Measurements from ENCODE around the gene DCUN1D2.

The DCUN1D2 gene

DNA sequence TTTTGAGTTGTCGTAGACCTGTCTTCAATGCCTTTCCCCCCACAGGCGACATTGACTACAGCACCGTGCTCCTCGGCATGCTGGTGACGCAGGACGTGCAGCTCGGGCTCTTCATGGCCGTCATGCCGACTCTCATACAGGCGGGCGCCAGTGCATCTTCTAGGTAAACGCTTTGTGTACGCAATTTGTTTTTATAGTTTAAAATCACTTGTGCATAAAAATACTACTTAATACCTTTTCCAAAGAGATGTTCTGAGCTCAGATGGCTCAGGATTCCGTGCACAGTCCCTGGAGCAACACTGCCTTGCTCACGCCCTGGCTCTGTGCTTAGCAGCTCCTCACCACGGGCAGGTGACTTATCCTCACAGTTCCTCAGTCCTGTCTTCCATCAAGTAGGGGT lies 30.1 kb upstream of the DCUN1D2 start:
- in situ Hi-C loops (cut with HindIII; ENCODE audit: low sequenced_read_pairs): no loop called here

DNA sequence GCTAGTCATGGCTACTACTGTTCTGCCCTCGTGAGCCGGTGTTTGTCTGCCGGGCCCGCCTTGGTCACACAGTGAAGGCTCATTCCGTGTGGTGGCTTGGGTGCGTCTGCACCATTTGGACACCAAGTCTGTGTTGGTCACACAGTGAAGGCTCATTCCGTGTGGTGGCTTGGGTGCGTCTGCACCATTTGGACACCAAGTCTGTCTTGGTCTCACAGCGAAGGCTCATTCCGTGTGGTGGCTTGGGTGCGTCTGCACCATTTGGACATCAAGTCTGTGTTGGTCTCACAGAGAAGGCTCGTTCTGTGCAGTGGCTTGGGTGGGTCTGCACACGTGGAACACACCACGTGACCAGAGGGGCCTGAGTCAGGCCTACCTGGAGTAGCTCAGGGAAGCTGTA lies 29.0 kb upstream of the DCUN1D2 start:
- in situ Hi-C loops (cut with HindIII; ENCODE audit: low sequenced_read_pairs): no loop called here

DNA sequence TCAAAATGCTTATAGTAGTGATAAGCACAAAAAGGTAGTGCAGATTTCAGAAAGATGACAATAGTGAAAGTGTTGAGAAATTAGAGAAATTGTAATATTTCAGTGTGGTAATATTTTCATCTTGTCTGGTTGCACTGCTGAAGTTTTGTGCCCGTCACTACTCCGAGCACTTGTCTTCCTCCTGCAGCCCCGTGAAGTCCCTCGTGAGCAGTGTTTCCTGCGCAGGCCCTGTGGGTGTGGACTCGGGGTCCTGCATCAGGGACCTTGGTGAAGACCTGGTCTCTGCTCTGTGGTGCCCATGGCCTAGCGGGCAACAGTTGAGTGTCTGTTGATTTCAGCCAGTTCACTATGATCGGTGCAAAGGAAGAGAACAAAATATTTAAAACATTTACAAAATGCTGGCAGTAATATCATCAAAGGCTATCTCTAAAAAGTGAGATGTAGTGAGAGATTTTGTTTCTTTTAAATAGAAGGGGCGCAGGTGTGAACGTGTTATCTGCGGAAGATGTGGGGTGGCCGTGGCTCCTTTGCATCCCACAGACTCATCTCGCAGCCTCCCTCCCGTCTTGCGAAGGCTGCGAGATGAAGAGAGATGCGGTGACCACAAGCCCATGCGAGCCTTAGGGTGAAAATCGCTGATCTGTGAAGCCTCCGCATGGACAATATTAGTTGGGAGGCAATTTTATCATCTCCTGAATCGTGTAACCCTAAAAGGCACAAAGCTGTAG lies 27.7 kb upstream of the DCUN1D2 start:
- in situ Hi-C loops (cut with HindIII; ENCODE audit: low sequenced_read_pairs): no loop called here

DNA sequence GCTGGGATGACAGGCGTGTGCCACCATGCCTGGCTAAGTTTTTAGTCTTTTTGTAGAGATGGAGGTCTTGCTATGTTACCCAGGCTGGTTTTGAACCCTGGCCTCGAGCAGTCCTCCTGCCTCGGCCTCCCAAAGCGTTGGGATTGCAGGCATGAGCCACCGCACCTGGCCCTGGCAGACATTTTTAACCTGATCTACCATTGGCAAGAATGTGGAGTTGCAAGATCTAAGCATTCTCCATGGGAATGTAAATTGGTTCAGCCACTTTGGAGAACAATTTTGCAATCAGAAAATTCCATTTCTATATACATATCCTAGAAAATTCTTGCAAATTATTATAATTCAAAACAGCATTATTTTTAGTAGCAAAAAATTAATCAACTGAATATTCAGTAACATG lies 24.3 kb upstream of the DCUN1D2 start:
- in situ Hi-C loops (cut with HindIII; ENCODE audit: low sequenced_read_pairs): no loop called here

DNA sequence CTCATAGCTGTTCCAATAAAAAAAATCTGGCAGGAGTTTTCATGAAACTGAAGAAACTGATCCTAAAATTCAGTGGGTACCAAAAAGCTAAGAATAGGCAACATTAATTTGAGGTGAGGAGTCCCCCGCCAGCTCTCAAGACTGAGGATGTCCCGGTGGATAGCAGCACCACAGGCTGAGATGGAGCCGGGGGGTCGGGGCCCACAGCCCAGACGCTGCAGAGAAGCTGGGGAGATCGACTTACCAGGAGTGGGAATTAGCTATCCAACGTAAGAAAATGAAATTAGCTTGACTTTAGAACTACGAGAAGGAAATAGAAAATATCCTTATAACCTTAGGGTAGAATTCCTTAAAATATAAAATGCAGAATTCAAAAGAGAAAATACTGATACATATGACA lies 23.2 kb upstream of the DCUN1D2 start:
- in situ Hi-C loops (cut with HindIII; ENCODE audit: low sequenced_read_pairs): no loop called here

DNA sequence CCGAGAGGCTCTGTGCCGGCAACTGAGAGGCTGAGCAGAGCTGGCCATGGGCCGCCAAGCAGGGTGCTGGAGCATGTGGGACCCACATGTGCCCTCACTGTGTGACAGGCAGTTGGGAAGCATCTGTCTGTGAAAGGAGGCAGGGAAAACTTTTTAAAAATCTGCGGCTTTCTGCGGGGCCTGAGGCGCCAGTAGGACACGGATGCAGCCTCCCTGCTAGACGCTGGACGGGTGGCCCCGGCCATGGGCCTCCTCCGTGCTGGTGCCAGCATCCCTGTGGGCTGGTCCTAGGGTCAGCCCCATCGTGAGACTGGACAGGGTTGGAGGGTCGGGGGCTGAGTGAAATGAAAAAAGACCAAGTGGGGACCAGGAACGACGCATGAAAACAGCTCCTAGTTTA lies 20.9 kb upstream of the DCUN1D2 start:
- in situ Hi-C loops (cut with HindIII; ENCODE audit: low sequenced_read_pairs): no loop called here

DNA sequence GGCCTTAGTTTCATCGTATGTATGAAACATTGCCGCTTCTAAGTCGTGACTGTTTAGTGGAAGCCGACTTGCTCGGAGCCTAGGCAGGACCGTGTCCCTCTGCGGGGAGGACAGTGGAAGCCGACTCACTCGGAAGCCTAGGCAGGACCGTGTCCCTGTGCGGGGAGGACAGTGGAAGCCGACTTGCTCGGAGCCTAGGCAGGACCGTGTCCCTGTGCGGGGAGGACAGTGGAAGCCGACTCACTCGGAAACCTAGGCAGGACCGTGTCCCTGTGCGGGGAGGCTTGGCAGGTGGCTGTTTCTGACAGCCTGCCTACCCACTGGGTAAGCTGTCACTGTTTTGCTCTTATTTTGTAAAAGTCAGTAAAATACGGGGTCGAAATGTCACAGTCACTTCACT lies 20.4 kb upstream of the DCUN1D2 start:
- in situ Hi-C loops (cut with HindIII; ENCODE audit: low sequenced_read_pairs): no loop called here

DNA sequence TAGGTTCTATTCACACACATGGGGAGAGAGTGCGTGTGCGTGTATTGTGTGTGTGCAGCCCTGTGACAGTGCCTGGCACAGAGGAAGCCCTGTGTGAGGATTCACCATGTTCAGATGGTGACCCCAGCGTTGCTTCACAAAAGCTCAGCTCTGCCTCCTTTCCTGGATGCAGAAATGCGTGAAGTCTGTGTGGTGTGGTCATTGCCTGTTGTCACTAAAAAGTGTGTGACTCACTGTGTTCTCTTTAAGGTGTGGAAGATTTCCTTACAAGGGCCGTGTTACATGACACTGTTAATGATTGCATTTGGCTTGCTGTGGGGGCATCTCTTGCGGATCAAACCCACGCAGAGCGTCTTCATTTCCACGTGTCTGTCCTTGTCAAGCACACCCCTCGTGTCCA lies 19.5 kb upstream of the DCUN1D2 start:
- in situ Hi-C loops (cut with HindIII; ENCODE audit: low sequenced_read_pairs): no loop called here

DNA sequence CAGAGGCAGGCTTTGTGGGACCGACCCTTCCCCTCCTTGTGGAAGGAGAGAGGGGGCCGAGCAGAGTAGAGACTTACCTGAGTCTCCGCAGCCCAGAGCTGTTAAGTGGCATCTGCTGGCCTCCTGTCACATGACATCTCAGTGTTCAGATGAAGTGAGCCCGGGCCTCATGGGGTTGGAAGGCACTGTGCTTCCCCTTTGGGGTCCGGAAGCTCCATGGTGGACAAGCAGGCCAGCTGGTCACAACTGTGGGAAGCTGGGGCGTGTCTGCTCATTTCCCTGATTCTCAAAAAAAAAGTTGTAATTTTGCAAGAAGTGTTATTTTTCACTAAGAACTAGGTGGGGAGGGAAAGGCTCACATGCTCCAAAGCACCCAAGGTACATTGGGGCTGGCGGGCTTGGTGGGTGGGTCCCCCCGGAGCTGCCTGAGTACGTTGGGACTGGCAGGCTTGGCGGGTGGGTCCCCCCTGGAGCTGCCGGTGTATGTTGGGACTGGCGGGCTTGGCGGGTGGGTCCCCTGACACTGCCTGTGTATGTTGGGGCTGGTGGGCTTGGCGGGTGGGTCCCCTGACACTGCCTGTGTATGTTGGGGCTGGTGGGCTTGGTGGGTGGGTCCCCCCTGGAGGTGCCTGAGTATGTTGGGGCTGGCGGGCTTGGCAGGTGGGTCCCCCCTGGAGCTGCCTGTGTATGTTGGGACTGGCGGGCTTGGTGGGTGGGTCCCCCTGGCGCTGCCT lies 18.2 kb upstream of the DCUN1D2 start:
- in situ Hi-C loops (cut with HindIII; ENCODE audit: low sequenced_read_pairs): no loop called here

DNA sequence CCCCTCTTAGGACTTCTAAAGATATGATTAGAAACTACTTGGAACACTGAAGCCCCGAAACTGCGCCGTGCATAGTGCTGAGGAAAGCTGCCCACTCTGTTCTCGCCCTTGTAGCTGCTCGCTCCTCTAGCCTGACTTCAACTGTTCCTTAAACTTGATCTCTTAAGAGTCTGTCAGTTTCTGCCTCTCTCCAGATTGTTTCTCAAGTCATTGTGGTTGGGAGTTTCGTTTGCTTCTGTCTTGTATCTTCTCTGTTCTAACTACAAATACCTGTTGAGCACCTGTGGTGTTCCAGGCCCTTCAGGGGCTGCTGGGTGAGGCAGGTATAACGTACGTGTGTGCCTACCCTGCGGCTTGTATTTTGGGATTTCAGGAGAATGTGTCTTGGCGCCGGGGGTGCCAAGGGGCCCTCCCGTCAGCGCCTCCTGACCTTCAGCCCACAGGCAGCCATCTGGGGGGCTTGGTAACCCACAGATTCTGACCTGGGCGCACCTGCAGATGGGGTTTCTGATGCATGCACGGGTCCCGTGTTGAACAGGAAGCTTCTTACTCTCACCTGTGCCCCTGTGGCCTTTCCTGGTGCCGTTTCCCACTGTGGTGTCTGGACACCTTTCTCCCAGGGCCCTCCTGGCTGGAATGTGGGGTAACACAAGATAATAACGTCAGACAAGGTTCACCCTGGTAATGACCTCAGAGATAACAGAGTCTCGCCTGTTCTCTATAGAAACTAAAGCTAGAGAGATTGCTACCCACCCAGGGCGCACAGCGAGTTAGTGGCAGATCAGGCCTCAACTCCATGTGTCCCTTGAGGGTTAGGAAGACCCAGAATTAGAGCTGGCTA lies 17.2 kb upstream of the DCUN1D2 start:
- in situ Hi-C loops (cut with HindIII; ENCODE audit: low sequenced_read_pairs): no loop called here

DNA sequence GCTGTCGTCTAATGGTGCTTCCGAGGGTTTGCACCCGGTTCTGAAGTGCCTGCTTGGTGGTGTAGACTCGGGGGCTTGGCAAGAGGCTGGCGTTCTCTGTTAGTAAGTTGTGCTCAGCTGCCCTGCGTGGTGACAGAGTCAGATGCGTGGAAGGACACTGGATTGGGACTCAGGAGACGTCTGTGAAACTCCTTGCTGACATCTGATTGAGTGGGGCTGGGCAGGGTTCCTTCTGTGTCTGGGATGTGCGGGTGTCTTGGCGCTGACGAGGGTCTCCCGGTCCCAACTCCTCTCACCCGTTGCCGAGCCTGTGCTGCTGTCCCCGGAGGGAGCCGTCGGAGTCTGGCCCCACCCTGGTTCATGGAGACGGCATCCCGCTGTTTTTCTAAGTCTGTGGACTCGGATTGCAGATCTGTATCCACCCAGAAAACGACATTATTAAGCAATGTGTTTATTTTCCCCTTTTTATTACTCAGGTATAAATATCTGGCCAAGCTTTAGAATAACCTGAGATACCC lies 16.4 kb upstream of the DCUN1D2 start:
- in situ Hi-C loops (cut with HindIII; ENCODE audit: low sequenced_read_pairs): no loop called here

DNA sequence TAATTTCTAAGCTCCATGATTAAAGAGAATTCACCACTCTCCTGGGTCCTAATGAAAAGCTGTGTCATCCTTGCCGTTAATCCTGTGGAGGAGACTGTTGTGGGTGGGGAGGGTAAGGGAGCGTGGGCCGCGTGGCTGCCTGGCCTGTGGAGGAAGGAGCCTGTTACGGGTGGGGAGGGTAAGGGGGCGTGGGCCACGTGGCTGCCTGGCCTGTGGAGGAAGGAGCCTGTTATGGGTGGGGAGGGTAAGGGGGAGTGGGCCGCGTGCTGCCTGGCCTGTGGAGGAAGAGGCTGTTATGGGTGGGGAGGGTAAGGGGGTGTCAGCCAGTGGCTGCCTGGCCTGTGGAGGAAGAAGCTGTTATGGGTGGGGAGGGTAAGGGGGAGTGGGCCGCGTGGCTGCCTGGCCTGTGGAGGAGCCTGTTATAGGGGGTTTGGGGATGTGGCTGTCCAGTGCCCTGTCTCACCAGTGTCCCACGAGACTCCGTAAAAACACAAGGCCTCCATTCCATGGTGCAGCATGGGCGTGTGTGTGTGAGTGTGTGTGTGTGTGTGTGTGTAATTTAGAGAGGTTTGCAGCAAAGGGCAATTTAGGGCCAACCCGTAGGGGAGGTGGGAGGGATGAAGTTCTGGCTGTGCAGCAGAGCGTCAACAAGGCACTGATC lies 15.6 kb upstream of the DCUN1D2 start:
- in situ Hi-C loops (cut with HindIII; ENCODE audit: low sequenced_read_pairs): no loop called here

DNA sequence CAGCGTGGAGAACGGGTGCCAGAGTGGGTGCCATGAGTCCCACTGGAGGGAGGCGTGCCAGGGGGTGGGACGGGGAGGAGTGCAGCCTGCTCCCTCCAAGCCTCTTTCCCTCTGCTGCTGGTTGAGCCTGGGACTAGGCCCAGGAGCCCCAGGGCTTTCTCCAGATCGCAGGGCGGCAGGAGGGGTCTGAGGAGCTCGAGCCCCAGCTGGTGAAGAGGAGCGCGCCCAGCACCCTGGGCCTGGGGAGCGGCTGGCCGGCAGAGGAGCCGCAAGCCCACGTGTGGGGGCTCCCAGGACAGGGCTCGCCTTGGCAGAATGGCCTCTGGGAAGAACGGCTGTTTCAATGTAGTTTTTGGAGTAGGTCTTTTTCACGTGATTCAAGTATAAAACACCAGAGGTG lies 12.2 kb upstream of the DCUN1D2 start:
- in situ Hi-C loops (cut with HindIII; ENCODE audit: low sequenced_read_pairs): no loop called here

DNA sequence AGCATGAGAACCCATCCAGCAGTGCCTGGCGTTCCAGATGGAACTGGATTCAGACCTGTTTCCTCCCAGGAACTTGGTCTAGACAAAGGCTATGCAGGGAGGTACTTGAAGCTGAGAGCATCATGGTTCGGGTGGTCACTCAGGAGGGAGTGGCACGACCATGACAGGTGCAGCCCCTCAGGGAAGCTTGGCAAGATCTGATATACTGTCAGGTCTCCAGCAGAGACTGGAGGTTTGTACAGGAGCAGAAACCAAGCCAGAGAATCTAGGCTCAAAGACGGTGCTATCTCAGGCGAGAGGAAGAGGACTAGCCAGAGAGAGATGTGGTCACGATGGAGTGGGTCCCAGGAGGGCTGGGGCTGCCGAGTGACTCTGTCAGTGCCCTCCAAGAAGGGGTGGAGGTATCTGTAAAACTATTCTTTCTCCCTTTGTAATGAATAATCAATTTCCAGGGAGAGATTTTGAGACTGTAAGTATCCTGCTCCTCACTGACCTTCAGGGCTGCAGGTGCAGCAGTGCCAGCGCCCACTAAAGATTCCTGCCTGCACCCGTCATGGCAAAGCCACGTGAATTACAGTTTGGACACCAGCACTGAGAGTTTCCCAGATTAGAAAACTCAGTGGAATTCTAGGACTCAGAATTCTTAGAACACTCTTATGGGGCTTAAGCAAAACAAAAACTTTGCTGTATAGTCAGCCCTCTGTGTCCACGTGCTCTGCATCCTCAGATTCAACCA lies 10.2 kb upstream of the DCUN1D2 start:
- in situ Hi-C loops (cut with HindIII; ENCODE audit: low sequenced_read_pairs): no loop called here

DNA sequence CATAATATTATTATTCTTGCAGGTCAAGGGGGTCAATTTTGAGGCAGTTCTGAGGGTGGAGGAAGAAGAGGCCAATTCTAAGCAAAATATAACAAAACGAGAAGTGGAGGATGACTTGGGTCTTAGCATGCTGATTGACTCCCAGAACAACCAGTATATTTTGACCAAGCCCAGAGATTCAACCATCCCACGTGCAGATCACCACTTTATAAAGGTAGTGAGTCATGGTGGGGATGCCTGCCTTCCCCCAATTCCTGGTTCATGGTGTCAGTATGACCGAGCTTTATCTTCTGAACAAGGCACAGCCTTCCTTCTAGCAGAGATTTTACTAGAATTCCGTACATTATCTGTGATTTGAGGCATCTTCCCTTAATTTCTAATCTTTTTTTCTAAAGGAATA lies 9.4 kb upstream of the DCUN1D2 start:
- in situ Hi-C loops (cut with HindIII; ENCODE audit: low sequenced_read_pairs): loop anchor here (25.0 kb wide), 1 partner anchor 113 kb away; no protein-coding TSS in a partner anchor

DNA sequence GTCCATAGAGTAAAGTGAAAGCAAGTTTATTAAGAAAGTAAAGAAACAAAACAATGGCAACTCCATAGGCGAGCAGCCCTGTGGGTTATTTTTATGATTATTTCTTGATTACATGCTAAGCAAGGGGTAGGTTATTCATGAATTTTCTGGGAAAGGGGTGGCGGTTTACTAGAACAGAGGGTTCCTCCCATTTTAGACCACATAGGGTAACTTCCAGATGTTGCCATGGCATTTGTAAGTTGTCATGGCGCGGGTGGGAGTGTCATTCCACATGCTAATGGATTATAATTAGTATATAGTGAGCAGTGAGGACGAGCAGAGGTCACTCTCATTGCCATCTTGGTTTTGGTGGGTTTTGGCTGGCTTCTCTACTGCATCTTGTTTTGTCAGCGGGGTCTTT lies 8.4 kb upstream of the DCUN1D2 start:
- in situ Hi-C loops (cut with HindIII; ENCODE audit: low sequenced_read_pairs): loop anchor here (25.0 kb wide), 1 partner anchor 112 kb away; no protein-coding TSS in a partner anchor

DNA sequence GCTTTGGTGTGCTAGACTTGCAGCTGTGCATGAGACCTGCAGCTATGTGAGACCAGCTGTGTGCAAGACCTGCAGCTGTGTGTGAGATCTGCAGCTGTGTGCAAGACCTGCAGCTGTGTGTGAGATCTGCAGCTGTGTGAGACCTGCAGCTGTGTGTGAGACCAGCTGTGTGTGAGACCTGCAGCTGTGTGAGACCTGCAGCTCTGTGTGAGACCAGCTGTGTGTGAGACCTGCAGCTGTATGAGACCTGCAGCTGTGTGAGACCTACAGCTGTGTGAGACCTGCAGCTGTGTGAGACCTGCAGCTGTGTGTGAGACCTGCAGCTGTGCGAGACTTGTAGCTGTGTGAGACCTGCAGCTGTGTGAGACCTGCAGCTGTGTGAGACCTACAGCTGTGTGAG lies 6.7 kb upstream of the DCUN1D2 start:
- in situ Hi-C loops (cut with HindIII; ENCODE audit: low sequenced_read_pairs): loop anchor here (25.0 kb wide), 1 partner anchor 110 kb away; no protein-coding TSS in a partner anchor

DNA sequence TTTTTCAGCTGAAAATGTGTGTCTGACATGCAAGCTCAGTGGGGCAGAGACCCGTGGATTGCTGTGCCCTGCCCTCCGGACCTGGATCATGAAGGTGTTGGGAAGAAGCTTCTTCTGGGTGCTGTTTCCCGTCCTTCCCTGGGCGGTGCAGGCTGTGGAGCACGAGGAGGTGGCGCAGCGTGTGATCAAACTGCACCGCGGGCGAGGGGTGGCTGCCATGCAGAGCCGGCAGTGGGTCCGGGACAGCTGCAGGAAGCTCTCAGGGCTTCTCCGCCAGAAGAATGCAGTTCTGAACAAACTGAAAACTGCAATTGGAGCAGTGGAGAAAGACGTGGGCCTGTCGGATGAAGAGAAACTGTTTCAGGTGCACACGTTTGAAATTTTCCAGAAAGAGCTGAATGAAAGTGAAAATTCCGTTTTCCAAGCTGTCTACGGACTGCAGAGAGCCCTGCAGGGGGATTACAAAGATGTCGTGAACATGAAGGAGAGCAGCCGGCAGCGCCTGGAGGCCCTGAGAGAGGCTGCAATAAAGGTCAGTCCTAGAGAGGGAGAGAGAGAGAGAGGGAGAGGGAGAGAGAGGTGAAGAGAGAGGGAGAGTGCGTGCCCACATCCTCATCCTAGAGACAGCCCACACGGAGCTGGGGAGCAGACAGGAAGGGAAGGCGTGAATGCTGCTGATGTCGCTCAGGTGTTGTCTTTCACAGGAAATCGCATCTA lies 5.1 kb upstream of the DCUN1D2 start:
- in situ Hi-C loops (cut with HindIII; ENCODE audit: low sequenced_read_pairs): loop anchor here (25.0 kb wide), 1 partner anchor 108 kb away; no protein-coding TSS in a partner anchor

DNA sequence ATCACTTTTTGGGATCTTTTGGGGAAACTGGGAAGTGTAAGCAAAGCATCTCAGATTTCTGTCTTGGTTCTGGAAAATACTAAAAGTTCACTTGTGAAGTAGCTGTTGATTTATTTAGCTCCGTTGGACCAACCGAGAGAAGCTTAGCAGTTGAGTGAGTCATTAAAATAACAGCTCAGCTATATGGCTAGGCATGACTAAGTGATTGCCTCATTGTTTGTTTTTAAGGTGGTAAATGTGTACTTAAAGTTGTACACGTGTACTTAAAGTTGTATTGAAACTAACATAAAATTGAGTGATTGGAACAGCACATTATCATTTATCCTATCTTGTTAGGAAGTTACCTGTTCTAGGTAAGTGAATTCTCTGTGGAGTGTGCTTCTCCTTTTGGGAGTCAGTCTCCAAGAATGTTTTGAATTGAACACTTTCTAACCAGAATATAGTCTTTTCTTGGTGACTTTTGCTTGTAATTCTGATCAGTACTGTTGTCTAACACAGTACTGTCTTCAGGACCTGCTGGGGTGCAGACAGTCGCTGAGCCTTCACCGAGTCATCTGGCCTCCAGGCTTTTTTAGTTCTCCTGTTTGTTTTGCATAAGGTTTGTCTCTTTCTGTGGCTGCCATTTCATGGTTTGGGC lies 2.9 kb upstream of the DCUN1D2 start:
- in situ Hi-C loops (cut with HindIII; ENCODE audit: low sequenced_read_pairs): loop anchor here (25.0 kb wide), 1 partner anchor 106 kb away; no protein-coding TSS in a partner anchor

Data from DLD1 (cell line).